HL-60/S4 treated with phorbol 12-myristate 13-acetate at 8.2 ng/mL for 4 days and 3 days (cell line): ENCODE results near the gene TEAD1.

Source experiments
- in situ Hi-C: fragments of 300-500 bp; cut with MboI; formaldehyde crosslinking; loops from 2 replicates; pipeline ENCODE4 v1.15.0; 2022; ENCODE audit warnings: low sequenced_read_pairs

TEAD1 gene

DNA sequence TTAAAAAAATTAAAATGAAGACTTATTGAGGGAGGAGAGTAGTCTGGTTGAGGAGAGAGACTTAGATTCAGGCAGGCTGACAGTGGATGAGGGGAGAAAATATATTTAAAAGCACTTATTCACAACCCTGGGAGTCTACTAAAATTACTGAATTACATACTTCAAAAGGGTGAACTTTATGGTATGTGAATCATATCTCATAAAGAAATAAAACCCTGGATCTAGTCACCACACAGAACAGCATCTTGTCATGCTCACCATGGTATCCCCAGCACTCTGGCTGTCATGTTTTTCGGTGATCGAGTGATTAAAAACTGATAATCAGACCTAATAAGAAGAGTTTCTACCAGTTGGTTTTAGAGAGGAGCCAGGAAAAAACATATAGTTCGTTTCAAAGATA lies 11.0 kb downstream of the TEAD1 start:
- in situ Hi-C loops, result no loop called here

DNA sequence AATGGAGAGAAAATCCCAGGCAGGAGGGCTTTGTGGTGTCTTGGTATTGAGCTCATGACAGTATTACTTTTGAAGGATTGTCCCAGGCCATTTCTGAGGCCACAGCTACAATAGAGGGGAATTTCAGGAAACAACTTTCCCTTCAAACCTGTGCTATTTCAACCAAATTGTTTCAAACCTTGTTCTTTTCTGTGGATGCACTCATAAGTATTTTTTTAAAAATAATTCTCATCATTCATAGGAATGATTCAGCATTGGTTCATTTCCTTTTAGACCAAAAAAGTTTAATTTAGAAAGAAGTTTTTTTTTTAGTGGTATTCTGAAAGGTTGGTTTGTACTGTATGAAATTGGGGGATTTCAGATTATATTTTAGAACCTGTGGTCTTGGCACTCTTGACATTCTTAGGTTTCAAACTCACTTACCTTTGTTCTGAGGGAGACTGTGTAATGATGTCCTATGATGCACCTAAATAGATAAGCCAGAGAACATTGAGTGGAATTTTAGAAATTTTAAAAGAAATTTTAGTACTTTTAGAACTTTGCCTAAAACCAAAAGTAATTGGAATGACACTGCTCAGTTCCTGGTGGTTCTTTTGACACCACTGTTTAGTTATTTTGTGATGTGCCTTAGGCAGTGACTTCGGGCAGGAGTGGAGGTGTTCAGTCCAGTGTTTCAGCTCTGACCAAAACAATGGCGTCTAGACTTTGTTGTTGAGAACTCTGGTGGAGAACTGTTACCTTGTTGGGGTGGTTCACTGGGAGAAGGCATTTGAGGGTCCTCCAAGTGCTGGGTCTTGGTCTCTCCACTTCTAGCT lies 12.2 kb downstream of the TEAD1 start:
- in situ Hi-C loops, result no loop called here

DNA sequence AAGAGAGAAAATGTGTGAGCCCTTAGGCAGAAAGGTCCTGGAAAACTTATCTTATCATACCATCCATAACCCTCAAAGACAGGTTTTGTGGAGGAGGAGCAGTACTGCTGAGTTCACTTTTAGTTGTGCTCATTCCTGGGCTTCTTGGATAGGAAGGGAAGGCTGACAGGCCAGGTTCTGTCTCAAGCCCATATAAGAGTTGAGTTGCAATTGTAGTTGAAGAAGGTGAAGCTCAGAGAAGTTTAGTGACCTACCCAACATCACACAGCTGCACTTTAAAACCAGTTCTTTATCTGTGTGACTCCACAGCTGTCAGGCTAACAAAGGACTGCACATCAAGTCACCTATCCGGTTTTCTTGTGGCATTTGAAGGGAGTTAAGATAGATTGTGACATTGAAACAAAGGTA lies 13.0 kb downstream of the TEAD1 start:
- in situ Hi-C loops, result no loop called here

DNA sequence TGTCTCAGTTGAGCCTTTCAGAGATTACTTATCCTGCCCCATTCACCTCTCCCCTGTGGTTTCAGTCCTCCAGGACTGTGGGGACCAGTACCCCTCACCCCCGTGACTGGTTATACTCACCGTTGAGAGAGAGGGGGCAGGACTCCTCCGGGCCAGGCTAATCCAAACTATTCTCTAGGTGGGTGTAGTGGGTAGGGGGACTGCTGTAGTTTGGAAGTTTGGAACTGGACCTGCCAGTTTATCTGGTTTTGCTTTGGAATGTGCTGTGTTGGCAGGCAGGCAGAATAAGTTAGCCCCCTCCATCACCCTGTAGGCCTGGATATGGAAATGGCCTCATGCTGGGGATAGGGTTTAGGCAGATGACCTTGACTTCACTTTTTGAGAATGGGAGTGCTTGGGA lies 13.5 kb downstream of the TEAD1 start:
- in situ Hi-C loops, result no loop called here

DNA sequence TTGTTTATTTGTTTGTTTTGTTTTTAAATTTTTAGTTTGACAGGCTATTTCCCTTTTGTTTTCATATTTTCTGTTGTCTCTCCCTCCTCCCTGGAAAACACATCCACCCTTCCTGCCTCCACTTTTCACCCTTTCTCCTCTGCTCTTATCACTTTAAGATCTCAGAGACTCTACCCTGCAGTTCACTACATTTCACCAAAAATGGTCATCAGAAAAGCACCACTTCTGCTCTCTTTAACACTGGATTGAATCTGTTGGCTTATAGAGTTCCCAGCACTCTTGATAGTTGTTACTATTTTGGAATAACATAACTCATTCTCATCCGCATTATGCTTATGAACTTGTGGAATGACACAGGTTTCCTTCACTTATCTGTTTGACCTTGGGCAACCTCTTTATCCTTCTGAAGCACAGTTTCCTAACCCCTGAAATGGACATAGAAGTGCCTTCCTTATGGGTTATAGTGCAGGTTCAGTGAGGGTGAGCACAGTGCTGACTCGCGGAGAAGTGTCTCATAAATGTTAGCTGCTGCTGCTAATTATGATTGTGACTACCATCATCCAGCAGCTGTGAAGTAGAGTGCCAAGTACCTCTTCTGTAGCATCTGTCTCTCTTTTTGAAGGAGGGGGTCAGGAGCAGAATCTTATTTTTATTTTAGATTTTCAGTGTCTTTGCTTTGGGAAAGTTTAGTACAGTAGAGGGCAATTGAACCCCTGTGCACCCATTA lies 15.0 kb downstream of the TEAD1 start:
- in situ Hi-C loops, result no loop called here

DNA sequence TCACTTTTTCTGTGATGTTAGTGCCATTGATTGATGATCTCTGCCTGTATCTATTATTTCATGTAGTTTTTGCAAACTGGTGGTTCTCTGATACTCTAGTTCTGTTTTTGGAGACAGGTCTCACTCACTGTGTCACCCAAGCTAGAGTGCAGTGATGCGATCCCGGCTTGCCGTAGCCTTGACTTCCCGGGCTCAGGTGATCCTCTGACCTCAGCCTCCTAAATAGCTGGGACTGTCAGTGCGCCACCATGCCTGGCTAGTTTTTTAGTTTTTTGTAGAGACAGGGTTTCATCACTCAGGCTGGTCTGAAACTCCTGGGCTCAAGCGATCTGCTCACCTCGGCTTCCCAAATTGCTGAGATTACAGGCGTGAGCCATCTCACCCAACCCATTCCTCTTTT lies 16.4 kb downstream of the TEAD1 start:
- in situ Hi-C loops, result no loop called here

DNA sequence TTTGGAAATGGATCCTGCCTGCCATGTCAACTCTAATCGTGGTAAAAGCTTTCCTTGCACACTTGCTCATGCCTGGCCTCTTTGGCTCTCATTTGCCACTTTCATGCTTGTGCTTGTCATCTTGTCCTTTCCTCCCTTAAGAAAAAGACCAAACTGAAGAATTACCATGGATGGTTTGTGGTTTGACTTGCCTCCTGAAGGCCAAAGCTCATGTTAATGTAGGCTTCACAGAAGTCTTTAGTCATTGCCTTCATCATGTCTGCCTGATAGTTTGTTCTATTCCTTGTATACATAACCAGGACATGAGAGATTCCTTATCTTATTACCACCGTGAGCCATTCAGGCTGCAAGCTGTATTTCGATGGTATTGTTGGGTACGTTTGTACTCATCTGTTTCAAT lies 17.3 kb downstream of the TEAD1 start:
- in situ Hi-C loops, result no loop called here

DNA sequence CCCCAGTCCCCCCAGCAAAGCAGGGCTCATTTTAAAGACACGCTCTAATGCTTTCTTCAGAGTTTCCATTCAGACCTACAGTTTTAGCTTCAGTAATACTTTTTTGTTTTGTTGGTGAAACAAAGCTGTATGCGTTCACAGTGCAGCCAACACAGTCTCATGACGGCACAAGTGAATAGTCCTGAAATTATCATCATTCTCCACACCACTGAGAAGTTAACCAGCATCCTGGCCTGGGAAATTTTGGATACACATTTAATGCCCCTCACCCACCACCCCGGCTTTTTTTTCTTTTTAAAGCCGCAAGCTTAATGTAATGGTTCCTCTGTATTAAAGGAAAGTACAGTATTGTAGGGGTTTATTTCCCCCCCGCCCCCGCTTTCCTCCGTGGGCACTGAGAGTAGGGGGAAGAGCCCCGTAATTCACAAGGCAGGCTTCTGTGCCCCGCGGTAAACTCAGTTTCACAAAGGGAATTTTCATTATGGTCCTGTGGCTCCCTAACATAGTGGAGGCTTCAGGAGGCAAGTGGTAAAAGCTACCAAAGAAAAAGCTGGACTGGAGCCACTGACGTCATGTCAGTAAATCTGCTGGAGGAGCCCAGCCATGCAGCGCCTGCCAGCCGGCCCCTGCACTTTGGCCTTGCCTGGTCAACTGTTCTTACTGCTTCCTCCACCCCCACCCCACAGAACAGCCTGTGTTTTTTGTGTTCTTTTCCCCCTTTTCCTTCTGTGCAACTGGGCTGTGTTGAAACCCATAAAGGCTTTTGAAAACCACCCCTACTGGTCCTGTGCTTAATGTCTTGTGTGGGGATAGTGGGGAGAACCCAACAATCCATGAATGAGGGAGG lies 18.2 kb downstream of the TEAD1 start:
- in situ Hi-C loops, result no loop called here

DNA sequence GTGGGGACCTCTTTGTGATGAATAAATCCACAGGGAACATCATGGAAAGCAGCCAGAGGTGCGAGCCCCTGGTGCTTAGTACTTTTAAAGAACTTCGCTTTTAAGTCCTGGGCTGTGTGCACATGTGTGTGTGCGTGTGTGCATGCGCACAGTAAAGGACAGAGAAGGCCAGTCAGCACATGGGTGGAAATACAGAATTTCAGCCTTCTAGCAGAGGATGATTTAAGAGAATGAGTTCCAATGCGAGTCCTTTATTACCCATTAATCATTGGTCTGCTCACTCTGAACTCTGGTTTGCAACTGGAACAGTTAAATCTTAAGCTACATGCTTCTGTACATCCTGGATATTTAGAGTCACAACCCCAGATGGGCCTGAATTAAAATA lies 18.9 kb downstream of the TEAD1 start:
- in situ Hi-C loops, result no loop called here

DNA sequence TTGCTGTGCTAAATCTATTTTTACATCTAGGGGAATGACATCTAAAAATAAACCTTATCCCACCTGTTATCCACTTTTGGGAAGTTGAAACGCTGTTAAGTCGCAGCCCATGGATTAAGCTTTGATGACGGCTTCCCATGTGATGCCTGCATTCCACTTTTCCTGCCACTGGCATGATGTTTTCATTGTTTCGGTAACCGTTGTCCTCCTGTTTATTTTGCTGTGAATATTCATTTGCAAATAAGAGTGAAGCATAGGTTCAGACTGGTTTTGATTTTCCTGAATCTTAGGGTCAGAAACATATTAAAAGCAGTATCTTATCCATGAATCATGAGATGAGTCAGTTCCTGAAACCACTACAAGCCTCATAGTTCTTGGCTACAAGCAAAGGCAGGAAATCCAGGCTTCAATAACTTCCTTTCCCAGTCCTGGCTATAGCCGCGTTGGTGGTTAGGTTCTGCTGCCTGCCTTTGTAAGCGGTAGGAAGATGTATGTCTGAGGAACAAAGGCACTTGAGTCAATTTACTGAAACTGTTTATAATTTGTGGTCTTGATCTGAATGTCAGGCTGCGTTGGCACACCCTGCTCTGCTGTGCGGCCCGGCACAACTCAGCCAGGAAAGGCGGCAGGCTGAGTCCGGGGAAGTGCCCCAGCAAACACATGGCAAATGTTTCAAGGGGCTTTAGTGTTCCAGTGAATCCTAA lies 19.4 kb downstream of the TEAD1 start:
- in situ Hi-C loops, result no loop called here

DNA sequence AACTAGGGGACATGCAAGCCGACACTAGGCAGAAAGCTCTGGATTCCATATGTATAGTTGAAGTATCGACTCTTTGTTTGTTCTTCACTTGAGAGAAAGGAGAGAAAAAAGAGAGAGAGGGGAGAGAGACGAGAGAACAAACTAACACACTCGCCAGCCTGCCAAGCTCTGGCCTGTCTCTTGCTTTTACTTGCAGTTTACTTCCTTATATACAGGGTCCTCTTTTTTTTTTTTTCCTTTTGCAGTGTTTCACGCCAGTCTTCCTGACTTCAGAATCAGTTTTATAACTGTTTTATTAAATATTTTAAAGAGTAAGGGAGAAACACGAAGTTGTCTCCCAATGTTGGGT lies 19.9 kb downstream of the TEAD1 start:
- in situ Hi-C loops, result no loop called here

DNA sequence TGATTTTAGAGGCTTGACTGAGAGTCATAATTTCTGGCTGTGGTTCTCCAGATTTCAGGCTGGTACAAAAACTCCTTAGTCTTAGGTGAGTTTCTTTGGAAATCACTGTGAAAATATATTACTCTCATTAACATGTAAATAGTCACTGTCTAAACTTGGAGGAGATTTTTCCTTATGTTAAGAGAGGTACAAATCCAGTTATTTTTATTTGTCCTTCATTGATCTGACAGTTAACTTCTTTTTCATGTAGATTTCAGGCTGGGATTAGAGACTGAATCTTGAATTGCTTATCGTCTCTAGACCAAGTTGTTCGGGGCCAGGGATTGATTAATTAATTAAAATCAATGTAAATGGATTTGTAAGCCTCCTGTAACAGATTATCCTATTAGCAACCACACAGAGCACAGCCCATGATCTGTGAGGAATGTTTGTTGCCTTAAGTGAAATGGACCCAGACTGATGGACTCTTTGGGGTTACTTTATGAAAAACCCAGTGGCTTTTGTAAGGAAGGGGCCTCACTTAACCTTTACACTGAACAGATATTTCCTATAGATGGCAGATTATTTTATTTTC lies 21.1 kb downstream of the TEAD1 start:
- in situ Hi-C loops, result no loop called here

DNA sequence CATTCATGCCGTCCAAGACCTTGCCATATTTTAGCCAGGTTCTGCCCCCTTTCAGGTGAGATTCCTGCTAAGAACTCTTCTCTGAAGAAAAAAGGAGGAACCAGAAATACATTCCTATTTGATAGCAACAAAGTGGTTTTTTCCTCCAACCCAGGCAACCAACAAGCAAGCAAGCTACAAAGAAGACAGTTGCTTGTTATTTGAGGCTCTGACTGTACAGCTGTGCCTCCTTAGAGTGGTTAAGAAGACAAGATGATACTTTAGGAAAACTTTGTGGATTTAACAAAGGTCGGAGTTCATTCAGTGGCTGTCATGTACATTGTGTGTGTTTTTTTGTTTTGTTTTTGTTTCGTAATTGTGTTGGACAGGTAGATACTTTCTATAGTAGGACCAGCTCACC lies 21.7 kb downstream of the TEAD1 start:
- in situ Hi-C loops, result no loop called here

DNA sequence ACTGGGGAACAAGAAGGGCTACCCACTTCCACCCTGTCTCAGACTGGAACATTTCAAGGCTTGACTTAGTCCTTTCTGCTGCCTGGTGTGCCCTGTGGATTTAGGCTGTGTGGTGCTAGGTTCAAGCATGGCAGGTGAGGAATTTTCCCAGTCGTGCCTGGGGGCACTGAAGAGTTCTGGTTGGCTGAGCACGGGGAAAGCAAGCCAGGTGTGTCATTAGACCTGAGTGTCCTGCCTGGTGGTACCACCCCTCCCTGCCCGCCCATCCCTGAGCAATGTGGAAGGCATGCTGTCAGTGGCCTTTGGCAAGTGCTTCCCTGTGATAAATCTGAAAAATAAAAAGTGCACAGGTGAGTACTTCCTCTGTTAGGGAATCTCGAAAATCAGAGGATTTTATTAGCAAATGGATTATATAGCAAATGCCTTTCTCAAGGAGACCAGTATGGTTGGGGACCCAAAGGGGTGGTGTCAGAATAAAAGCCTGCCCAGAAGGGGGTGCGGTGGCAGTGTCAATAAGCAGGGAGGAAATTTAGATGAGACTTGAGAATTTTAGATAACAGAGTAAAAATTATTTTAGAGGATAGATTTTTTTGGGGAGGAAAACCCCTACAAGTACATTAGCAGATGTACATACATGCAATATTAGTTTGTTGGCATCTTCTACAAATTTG lies 22.8 kb downstream of the TEAD1 start:
- in situ Hi-C loops, result no loop called here

DNA sequence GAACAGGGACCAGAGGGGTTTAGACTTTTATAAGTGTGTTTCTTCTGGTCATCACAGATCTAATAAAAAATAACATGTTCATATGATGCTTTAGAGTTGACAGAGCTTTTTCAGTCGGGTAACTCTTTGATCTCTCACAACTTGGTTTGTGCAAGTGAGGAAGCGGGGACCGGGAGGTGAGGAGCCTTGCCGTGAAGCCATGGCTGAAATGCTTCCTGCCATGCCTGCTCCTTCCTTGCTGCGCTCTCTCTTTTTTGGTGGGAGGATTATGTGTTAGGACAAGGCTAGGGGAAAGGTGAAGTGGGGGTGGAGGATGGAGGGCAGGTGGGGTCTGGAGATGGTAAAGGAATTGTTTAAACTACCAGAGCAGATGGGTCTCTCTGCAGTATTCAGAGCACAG lies 23.8 kb downstream of the TEAD1 start:
- in situ Hi-C loops, result no loop called here

DNA sequence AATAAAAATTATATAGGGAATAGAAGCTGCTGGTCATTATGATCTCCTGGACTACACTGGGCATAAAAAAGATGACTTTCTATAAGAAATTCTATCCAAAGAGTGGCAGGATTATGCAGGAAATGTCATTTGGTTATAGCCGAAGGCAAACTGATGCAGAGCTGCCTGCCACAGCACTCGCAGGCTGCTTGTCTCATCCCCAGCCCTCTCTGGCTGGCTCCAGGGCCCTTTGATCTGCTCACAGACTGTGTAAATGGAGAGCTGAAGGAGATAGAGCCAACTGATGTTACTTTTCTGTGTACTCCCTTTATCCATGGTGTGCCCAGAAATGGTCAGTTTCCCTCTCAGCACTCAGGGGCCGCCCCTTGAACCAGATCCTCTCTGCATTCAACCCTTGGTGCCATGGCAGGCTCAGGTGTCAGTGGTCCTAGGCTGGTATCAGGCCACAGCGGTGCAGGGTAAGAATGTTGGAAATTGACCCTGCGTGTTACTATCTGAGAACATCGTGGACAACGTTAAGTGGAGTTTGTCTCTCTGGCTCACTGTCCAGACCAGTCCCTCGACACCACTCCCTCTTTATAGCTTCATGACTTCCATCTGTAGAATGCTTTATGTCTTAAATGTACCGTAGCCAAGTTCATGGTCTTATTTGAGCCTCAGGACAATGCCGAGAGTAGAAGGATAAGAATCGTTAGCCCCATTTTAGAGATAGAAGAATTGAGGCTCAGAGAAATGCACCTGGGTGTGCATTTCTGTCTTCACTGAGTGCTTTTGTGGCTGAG lies 27.8 kb downstream of the TEAD1 start:
- in situ Hi-C loops, result no loop called here

DNA sequence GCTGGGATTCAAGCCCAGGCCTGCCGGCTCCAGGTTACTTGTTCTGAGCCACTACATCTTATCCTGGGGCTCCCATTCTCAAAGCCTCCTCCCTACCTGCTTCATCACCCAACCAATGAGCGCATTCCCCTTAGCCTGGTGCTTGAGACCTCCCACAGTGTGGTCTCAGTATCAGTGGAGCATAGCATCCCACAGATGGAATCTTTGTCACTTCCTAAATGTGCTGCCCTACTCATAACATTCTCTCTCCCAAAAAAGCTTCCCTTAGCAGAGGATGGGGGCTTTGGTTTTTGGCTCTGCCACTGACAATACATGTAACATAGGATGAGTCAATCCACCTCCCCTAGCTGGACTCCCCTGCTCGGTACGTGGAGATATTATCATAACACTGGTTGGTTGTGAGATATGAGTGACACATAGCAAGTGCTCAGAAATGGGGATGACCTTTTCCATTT lies 28.8 kb downstream of the TEAD1 start:
- in situ Hi-C loops, result no loop called here

DNA sequence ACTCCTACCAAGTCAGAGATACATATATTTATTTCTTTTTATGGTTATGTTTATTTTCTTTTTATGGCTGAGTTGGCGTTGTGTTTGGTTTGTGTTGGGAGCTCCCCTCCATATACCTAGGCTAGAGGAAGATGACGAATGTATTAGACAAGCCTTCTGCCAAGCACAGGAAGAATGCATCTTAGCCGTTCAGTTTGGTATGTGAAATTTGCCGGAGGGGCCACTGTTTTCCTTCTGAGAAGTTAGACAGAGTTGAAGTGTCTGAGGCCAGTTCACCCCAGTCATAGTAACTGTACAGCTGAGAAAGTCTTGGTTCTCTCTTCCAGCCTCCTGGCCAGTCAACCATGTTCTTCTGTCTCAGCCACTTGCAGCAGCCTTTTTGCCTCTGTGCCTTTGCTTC lies 29.8 kb downstream of the TEAD1 start:
- in situ Hi-C loops, result no loop called here

DNA sequence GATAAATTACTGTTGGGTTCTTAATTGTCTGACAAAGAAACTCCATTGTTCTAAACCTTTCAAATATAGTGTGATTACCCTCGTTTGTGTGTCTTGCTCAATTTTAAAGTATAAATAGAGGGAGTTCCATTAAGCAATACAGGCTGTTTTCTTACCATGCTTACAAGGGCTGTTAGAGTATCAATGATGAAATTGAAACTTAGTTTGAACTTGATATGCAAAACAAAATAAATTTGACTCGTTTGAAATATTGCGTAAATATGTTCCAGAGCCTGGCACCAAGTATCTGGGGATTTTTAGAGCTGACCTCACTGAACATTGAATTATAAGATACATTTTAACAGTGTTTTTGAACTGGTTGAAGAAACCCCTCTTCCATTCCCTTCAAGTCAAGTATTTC lies 31.7 kb downstream of the TEAD1 start:
- in situ Hi-C loops, result no loop called here
